HCT116 (cell line): ENCODE results near the gene FHL2. TPM values are rescaled to one million over a fixed set of nuclear protein-coding genes. Genes with fewer than 3 reads are reported as not detected.

Experiments
- ATAC-seq: fragments of 200-7000 bp; cut with Tn5 transposase; 2 replicates; pipeline ENCODE4 v1.9.1; 2020; ENCODE audit warnings: mild to moderate bottlenecking, moderate library complexity
- BruUV-seq: library from RNA; stranded (reverse); fragments of 400-500 nt; replicated peaks from 2 replicates; lab custom pipeline; 2021; lab: Mats Ljungman, UMichigan
- CTCF ChIA-PET: fragments of 300-600 bp; sonication (Branson Sonifier 250); formaldehyde crosslinking; loops from one replicate; lab custom pipeline; 2021; ENCODE audit warnings: antibody characterized with exemption; lab: Charles Lee
- POLR2A ChIA-PET: fragments of 300-600, 350-600 bp; sonication (Branson Sonifier 250); formaldehyde crosslinking; loops from one replicate; lab custom pipeline; 2021; ENCODE audit warnings: antibody characterized with exemption; lab: Charles Lee
- RAD21 ChIA-PET, 2 experiments: fragments of 300-600 bp; sonication (Branson Sonifier 250); formaldehyde crosslinking; loops; one replicate each; lab custom pipeline; 2023; ENCODE audit warnings: low total read pairs in 2 of 2; ENCODE audit not compliant: uncharacterized antibody in 2 of 2, unreplicated experiment in 2 of 2, low non-redundant PET in 1 of 2; lab: Charles Lee
- DNase-seq: peaks from one replicate; pipeline ENCODE4 v3.0.0-alpha.2; 2010; ENCODE audit warnings: low read depth, low spot score
- H2AFZ ChIP-seq: fragments of 200-600 bp; shearing (Covaris generic), sonication (generic); 2 replicates; pipeline ENCODE4 v1.6.1; 2017; ENCODE audit warnings: low read depth, mixed run types, mixed read lengths, antibody characterized with exemption, low read length; ENCODE audit not compliant: poor library complexity, severe bottlenecking
- H3K27ac ChIP-seq: 2 replicates; pipeline ENCODE4 v1.5.1; 2012; ENCODE audit warnings: low read depth, low read length
- H3K27me3 ChIP-seq: fragments of 200-600 bp; sonication (generic); 2 replicates; pipeline ENCODE4 v1.6.1; 2016; ENCODE audit warnings: mixed run types, low read length, mixed read lengths; ENCODE audit not compliant: insufficient read depth
- H3K36me3 ChIP-seq, 2 experiments: fragments of 200-500 bp in 1 of 2; fragments of 200-600 bp in 1 of 2; sonication (Bioruptor generic) in 1 of 2; sonication (generic) in 1 of 2; 2 replicates each; pipeline versions ENCODE4 v1.5.1 to v1.6.1; 2014 to 2016; ENCODE audit warnings: low read length in 2 of 2, inconsistent platforms in 1 of 2, mixed read lengths in 1 of 2, mixed run types in 1 of 2; ENCODE audit not compliant: insufficient read depth in 2 of 2, control insufficient read depth in 1 of 2
- H3K4me1 ChIP-seq, 2 experiments: fragments of 200-600 bp in 1 of 2; sonication (generic) in 1 of 2; 2 replicates each; pipeline versions ENCODE4 v1.5.1 to v1.6.1; 2012 to 2017; ENCODE audit warnings: low read length in 2 of 2, inconsistent platforms in 1 of 2, mild to moderate bottlenecking in 1 of 2, mixed read lengths in 1 of 2, mixed run types in 1 of 2, moderate library complexity in 1 of 2; ENCODE audit not compliant: insufficient read depth in 2 of 2, control insufficient read depth in 1 of 2
- H3K4me2 ChIP-seq: fragments of 200-600 bp; sonication (generic); 2 replicates; pipeline ENCODE4 v1.6.1; 2017; ENCODE audit warnings: mixed run types, low read length, mixed read lengths
- H3K4me3 ChIP-seq, 2 experiments: fragments of 200-600 bp in 1 of 2; sonication (generic) in 1 of 2; replicated peaks in 1 of 2; 2 replicates each; pipeline ENCODE4 v1.5.1; 2011 to 2016; ENCODE audit warnings: low read length in 2 of 2, control low read depth in 1 of 2, low read depth in 1 of 2, mild to moderate bottlenecking in 1 of 2, mixed read lengths in 1 of 2, mixed run types in 1 of 2
- H3K79me2 ChIP-seq: fragments of 200-600 bp; sonication (generic); 2 replicates; pipeline ENCODE4 v1.6.1; 2017; ENCODE audit warnings: mild to moderate bottlenecking, mixed run types, low read length, moderate library complexity, mixed read lengths; ENCODE audit not compliant: insufficient read depth
- H3K9ac ChIP-seq: fragments of 200-600 bp; sonication (generic); 2 replicates; pipeline ENCODE4 v1.6.1; 2016; ENCODE audit warnings: low read length, mixed read lengths
- H3K9me2 ChIP-seq: fragments of 200-600 bp; sonication (generic), shearing (Covaris generic); 2 replicates; pipeline ENCODE4 v1.6.1; 2017; ENCODE audit warnings: mixed run types, mild to moderate bottlenecking, moderate library complexity; ENCODE audit not compliant: insufficient read depth
- H3K9me3 ChIP-seq, 2 experiments: fragments of 200-500 bp in 1 of 2; fragments of 200-600 bp in 1 of 2; sonication (Bioruptor generic) in 1 of 2; sonication (generic) in 1 of 2; 2 replicates each; pipeline ENCODE4 v1.6.1; 2014 to 2017; ENCODE audit warnings: low read length in 2 of 2, mixed read lengths in 2 of 2, inconsistent platforms in 1 of 2, low read depth in 1 of 2, mild to moderate bottlenecking in 1 of 2, mixed run types in 1 of 2, moderate library complexity in 1 of 2; ENCODE audit not compliant: control insufficient read depth in 1 of 2, insufficient read depth in 1 of 2
- H4K20me1 ChIP-seq: fragments of 200-600 bp; sonication (generic), shearing (Covaris generic); 2 replicates; pipeline ENCODE4 v1.6.1; 2017; ENCODE audit warnings: mixed run types, mild to moderate bottlenecking, moderate library complexity; ENCODE audit not compliant: insufficient read depth
- CBX3 ChIP-seq: IDR thresholded peaks from 2 replicates; pipeline ENCODE4 v1.6.1; 2012; ENCODE audit warnings: low read depth
- EZH2 ChIP-seq: fragments of 200-600 bp; sonication (generic); IDR thresholded peaks from 2 replicates; pipeline ENCODE4 v1.6.1; 2017; ENCODE audit warnings: antibody characterized with exemption, mixed run types
- JUND ChIP-seq: IDR thresholded peaks from 2 replicates; pipeline ENCODE4 v1.6.1; 2012
- POLR2AphosphoS5 ChIP-seq: IDR thresholded peaks from 2 replicates; pipeline ENCODE4 v1.6.1; 2011; ENCODE audit warnings: mild to moderate bottlenecking, low read depth, low read length, moderate library complexity
- RAD21 ChIP-seq: IDR thresholded peaks from 2 replicates; pipeline ENCODE4 v1.6.1; 2012; ENCODE audit warnings: low read depth, mild to moderate bottlenecking
- SIN3A ChIP-seq: IDR thresholded peaks from 2 replicates; pipeline ENCODE4 v1.6.1; 2012; ENCODE audit warnings: low read depth
- SP1 ChIP-seq: IDR thresholded peaks from 2 replicates; pipeline ENCODE4 v1.6.1; 2012; ENCODE audit warnings: low read depth
- SRF ChIP-seq: IDR thresholded peaks from 2 replicates; pipeline ENCODE4 v1.6.1; 2012; ENCODE audit warnings: low read depth
- ZNF274 ChIP-seq: fragments of 200-500 bp; sonication (Bioruptor generic); IDR thresholded peaks from 2 replicates; pipeline ENCODE4 v1.6.1; 2014; ENCODE audit warnings: mild to moderate bottlenecking, low read depth, low read length, inconsistent platforms
- intact Hi-C: fragments of 100-400 bp; cut with micrococcal nuclease; formaldehyde crosslinking; loops from 2 replicates; pipeline ENCODE4 v1.10.0; 2022
- total RNA-seq: library from RNA; stranded (reverse); gene quantifications from one replicate; pipeline ENCODE4 v1.2.1, GENCODE V29; 2021; ENCODE audit not compliant: unreplicated experiment
- TF ChIP-seq, protein P1 (sequence below): IDR thresholded peaks from 2 replicates; pipeline ENCODE4 v1.6.1; 2012; ENCODE audit warnings: low read depth
- TF ChIP-seq, protein P2 (sequence below): IDR thresholded peaks from 2 replicates; pipeline ENCODE4 v1.6.1; 2012
- TF ChIP-seq, protein P3 (sequence below): IDR thresholded peaks from 2 replicates; pipeline ENCODE4 v1.6.1; 2012

FHL2 gene
- total RNA-seq, 1 experiment from 2014 or later = 86.6 TPM

DNA sequence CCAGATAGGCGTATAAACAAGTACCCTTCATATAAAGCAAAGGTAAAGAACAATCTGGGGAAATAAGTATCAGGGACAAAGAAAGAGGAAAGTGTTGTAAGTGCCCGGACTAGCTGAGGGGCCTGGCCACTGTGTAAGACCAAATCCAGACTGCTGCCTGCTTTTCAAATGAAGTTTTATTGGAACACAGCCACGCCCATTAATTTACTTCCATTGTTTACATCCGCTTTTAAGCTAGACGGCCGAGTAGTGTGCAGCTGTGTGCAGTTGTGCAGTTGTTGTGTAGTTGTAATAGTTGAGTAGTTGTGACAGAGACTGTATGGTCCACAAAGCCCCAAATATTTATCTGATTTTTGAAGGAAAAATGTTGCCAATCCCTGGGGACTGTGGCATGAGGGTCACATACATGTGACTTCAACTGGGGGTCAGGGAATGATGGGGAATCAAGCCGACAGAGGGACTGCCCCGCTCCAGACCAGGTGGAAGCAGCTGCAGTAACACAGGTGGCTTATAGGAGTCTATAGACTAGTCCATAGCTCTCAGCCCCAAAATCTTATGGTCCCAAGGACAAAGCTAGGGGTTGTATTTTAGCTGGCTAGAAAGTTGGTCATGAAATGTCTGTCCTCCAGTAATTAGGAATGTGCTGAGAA is 30.0 kb downstream of the FHL2 start:
- H3K9me2 ChIP-seq = no peaks in the 10 kb centered on the region
- H3K27ac ChIP-seq = no peak overlapping the region
- peaks cover 19 to 52% of the 10 kb centered on the region in 2 experiments; a peak in 2 of 4 replicates for H3K36me3 ChIP-seq
- ATAC-seq = no peak
- no peak overlapping the region for H3K4me2 ChIP-seq
- no peaks in the 10 kb centered on the region for H4K20me1 ChIP-seq
- H3K27me3 ChIP-seq = no peaks in the 10 kb centered on the region
- intact Hi-C loops = loop anchor here (1.0 kb wide), 1 partner anchor 152 kb away; no protein-coding TSS in a partner anchor
- no TSS peak for BruUV-seq
- CTCF ChIA-PET = no interaction called here
- no peak overlapping the region for H2AFZ ChIP-seq
- no peak overlapping the region for H3K4me3 ChIP-seq
- peaks cover 46% of the 10 kb centered on the region; the same call in 1 of the 2 replicates for H3K79me2 ChIP-seq
- no peak for DNase-seq
- POLR2A ChIA-PET = no interaction called here
- TF ChIP-seq SIN3A (no peak), CBX3 (no peak), JUND (no peak), ZNF274 (no peak)
- TF ChIP-seq, protein P1, sequence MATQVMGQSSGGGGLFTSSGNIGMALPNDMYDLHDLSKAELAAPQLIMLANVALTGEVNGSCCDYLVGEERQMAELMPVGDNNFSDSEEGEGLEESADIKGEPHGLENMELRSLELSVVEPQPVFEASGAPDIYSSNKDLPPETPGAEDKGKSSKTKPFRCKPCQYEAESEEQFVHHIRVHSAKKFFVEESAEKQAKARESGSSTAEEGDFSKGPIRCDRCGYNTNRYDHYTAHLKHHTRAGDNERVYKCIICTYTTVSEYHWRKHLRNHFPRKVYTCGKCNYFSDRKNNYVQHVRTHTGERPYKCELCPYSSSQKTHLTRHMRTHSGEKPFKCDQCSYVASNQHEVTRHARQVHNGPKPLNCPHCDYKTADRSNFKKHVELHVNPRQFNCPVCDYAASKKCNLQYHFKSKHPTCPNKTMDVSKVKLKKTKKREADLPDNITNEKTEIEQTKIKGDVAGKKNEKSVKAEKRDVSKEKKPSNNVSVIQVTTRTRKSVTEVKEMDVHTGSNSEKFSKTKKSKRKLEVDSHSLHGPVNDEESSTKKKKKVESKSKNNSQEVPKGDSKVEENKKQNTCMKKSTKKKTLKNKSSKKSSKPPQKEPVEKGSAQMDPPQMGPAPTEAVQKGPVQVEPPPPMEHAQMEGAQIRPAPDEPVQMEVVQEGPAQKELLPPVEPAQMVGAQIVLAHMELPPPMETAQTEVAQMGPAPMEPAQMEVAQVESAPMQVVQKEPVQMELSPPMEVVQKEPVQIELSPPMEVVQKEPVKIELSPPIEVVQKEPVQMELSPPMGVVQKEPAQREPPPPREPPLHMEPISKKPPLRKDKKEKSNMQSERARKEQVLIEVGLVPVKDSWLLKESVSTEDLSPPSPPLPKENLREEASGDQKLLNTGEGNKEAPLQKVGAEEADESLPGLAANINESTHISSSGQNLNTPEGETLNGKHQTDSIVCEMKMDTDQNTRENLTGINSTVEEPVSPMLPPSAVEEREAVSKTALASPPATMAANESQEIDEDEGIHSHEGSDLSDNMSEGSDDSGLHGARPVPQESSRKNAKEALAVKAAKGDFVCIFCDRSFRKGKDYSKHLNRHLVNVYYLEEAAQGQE = no peak
- H3K9ac ChIP-seq = no peak overlapping the region
- no peaks in the 10 kb centered on the region for H3K4me1 ChIP-seq
- no peaks in the 10 kb centered on the region for H3K9me3 ChIP-seq
- RAD21 ChIA-PET = no interaction called here

DNA sequence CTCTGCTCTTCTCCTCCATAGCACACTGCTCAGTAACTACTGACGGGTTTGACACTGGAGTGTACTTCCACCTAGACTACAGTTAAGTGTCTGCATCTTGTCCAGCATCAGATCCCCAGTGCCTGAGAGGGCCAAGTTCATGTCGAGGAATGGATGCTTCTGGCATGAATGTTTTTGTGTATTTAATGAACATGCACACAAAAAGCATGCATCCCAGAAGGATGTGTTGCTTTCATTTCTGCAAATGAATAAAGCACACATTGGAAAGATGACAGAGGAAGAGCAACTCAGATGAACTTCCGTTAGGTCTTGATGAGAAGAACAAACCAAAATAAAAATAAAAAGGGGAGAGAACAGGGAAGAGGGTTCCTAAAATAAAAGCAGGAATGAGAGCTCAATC is 33.6 kb downstream of the FHL2 start:
- H3K4me2 ChIP-seq = no peak overlapping the region
- H3K36me3 ChIP-seq = peaks cover 27 to 73% of the 10 kb centered on the region in 2 experiments; a peak in 2 of 4 replicates
- peaks cover 32% of the 10 kb centered on the region; the same call in 1 of the 2 replicates for H3K79me2 ChIP-seq
- CTCF ChIA-PET = no interaction called here
- no peak overlapping the region for H3K4me3 ChIP-seq
- no peak for ATAC-seq
- RAD21 ChIA-PET = no interaction called here
- no peaks in the 10 kb centered on the region for H4K20me1 ChIP-seq
- POLR2A ChIA-PET = no interaction called here
- H3K9me2 ChIP-seq = no peaks in the 10 kb centered on the region
- H3K4me1 ChIP-seq = no peaks in the 10 kb centered on the region
- H2AFZ ChIP-seq = no peak overlapping the region
- BruUV-seq = no TSS peak
- H3K9ac ChIP-seq = no peak overlapping the region
- H3K27me3 ChIP-seq = no peaks in the 10 kb centered on the region
- DNase-seq = no peak
- no peak overlapping the region for H3K27ac ChIP-seq
- no peaks in the 10 kb centered on the region for H3K9me3 ChIP-seq
- intact Hi-C loops = no loop called here
- TF ChIP-seq CBX3 = no peak
- TF ChIP-seq JUND = no peak
- TF ChIP-seq RAD21 = no peak
- TF ChIP-seq, protein P2, sequence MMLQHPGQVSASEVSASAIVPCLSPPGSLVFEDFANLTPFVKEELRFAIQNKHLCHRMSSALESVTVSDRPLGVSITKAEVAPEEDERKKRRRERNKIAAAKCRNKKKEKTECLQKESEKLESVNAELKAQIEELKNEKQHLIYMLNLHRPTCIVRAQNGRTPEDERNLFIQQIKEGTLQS = no peak
- no peak for TF ChIP-seq SP1
- TF ChIP-seq, protein P3, sequence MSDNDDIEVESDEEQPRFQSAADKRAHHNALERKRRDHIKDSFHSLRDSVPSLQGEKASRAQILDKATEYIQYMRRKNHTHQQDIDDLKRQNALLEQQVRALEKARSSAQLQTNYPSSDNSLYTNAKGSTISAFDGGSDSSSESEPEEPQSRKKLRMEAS = no peak
- TF ChIP-seq SRF = no peak
- no peak for TF ChIP-seq EZH2
- no peak for TF ChIP-seq POLR2AphosphoS5
- TF ChIP-seq SIN3A = no peak
- TF ChIP-seq, protein P1 = no peak
